T-helper 2 cell (primary cell): ENCODE results near the gene FAM118B.

Experiments
- DNase-seq, 5 experiments: peaks; one replicate each; pipeline versions ENCODE4 v3.0.0 to v3.0.0-alpha.2; 2012 to 2022

FAM118B gene

DNA sequence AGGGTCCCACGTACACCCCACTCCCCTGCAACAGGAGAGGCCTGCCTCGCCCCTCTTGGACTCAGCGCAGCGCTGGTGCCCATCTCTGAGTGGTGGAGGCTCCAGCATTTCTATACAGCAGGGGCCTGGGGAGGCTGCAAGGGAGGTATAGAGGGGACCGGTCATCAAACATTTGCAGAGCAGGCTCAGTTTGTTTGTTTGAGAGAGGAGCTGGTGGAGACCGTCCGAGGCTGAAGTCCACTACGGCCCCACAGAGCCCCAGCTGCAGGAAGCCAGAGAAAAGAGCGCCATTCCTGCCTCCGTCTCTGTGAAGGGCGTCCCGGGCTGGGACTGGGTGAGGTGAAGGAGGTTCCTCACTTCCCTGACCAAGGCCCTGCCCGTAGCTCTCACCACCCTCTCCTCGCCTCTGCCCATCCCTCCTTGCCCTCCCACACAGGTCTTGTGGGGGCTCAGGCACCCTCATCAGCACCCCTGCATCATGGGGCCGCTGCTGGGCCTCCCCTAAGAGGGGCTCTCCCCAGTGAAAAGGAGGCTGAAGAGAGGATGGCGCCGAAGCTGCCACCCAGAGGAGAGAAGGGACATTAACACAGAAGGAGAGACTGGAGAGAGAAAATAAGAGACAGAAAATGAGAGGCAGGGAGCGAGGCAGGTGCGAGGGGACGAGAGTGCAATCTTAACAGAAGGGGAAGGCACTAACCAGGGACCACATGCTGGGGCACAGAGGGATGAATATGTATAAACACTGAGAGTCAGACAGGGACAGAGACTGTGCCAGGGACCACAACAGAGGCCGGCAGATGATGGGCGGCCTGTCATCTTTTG, 24.7 kb upstream of the FAM118B start:
- no peak for DNase-seq

DNA sequence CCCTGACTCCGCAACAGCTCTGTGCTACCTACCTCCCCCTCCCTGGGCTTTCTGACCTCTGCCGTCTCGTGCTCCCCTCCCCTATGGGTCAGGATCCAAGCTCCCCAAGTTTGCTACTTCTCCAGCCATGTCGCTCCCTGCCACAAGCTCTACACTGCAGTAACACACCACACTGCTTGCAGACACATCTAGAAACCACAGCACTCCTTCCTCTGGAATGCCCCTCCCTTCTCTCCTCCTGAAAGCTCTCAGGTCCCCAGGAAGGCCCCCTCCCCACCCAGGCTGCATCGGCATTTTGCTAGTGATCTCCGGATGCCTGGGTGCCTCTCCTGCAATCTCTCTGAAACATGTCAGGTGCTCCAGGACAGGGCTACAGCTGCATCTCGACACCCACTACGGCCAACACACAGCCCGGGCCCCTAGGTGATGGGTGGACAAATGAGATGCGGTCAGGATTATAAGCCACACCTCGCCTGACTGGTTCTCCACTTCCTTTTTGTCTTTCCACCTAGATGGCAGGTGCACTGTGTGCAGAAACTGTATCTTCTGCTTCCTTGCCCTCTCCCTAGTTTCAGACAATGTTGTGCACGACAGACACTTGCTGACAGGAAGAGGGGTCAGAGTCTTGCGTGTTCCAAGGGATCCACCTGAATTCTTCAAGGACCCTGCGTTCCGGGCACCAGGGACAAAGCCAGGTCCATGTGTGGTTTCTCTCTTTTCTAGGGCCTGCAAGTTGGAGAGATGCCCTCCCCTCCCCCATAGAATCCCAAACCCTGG, 23.1 kb upstream of the FAM118B start:
- no peak for DNase-seq

DNA sequence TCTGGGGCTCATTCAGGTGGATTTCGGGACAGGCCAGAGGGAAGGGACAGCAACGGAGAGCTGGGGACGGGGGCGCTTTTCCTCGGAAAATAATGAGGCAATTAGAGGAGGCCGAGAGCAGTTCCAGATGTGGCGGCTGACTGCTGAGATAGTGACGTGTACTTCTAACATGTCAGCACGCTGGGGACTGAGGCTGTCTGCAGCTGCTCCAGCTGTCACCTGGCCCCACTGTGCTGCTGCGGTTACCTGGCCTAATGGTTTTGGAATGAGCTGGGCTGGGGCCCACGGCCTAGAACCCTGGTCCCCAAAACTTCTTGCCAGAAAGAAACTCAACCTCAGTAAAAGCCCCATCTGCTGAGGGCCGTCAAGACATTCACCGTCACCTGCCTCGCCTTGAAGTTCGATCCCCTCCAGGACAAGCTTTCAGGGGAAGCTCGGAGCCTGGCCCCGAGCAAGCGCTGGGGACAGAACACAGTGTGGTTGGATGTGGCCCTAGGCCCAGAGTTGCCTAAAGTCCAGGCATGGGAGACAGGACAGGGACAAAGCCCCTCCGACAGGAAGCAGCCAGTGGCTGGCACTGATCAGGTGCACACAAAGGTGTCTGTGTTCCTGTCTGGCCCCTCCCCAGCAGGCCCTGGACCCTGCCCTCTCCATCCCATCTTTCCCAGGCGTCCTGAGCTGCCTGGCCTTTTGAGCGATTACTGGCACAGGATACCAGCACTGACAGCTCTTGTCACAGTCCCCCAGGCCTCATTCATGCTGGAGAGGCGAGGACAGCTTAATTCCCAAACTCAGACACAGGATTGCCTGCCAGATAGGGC, 22.3 kb upstream of the FAM118B start:
- DNase-seq: no peak

DNA sequence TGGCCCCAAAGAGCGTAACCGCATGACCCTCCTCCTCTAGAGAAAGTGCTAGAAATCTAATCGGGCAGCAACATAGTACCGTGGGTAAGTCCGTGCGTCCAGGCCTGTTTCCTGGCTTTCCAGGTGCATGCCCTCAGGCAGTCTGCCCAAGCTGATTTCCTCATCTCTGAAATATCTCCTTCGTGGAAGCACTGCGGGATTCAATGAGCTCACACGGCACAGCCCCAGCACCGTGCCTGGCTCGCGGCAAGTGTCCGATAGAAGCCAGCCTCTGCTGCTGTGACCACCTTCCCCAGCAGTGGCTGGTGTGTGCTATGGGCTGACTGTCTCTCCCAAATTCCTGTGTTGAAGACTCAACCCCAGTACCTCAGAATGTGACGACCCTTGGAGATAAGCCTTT, 20.8 kb upstream of the FAM118B start:
- DNase-seq: no peak

DNA sequence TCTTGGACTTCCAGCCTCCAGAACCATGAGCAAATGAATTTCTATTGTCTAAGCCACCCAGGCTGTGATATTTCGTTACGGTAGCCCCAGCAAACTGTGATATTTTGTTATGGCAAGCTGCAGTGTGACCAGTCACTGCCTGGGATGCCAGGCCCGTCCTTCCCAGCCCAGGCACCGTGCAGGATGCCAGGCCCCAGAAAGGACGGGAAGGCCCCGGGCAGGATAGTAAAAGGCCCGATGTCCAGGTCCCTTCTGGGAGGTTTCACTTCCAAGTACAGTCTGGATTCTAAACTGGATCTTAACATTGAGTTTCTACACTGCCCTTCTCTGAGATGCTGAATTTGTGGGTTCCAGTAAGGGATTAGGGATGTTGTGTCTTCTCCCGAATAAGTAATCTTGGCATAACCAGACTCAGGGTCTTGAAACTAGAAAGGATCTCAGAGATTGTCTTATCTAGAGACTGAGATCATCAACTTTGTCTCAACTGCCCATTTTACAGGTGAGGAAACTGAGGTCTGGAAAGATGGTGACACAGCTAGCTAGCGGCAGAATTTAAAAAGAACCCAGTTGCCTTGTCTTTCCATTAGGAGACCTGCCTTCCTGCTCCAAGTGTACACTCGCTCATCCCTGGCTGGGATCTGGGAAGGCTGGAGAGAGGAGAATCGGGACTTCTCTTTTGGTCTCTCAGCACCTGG, 20.1 kb upstream of the FAM118B start:
- no peak for DNase-seq

DNA sequence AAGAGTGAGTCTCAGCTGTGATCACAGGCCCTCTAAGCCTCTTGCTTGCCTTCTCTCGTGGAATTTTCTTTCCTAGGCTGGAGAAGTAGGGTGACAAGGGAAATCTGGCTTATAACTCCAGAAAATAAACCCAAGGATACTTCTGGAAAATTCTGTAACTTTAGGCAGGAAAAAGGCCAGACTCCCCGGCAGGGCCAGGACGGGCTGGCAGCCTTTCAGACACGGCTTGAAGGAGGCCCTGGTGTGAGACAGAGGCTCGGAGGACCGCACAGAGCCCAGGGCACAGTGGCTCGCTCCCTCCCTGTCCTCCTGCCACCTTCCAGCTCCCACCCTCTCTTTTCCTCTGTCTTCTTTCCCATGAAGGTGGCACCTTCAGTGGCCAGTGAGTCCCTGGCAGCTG, 19.2 kb upstream of the FAM118B start:
- no peak for DNase-seq

DNA sequence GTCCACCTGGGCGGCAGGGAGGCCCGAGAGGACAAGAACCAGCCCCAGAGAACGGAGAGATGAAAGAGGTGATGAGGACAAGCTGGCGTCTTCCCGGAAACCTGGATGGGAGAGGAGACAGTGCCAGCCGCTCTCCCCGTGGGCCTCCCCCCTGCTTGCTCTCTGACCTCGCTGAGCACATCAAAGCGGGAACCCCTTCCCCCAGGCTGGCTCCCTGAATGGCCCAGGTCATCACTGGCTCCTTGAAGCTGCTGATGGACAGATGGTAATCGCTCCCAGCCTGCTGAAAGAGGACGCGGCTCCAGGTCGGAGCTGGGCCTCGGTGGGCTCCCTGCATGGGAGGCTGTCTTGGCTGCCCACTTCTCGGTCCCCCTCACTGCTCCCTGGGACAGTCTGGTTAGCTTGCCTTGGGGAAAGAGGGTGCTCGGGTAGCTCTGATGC, 18.5 kb upstream of the FAM118B start:
- no peak for DNase-seq

DNA sequence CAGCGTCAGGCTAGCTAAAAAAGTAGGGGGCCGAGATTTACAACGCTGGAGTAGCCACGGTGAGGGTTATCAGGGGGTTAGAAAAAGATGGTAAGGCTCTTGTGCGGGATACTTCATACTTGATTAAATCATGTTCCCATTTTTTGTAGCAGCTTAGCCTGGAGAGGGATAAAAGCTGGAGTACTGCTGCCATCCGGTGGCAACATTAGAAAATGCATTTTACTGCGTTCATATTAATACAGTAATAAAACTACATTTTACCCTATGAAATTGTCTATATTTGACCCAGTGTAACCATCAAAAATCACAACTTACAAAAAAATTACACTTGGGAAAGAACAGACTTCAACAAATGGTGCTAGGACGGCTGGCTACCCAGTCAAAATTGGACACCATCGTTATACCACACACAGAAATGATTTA, 17.4 kb upstream of the FAM118B start:
- peak in 1 of 5 experiments; percentile 29 for DNase-seq

DNA sequence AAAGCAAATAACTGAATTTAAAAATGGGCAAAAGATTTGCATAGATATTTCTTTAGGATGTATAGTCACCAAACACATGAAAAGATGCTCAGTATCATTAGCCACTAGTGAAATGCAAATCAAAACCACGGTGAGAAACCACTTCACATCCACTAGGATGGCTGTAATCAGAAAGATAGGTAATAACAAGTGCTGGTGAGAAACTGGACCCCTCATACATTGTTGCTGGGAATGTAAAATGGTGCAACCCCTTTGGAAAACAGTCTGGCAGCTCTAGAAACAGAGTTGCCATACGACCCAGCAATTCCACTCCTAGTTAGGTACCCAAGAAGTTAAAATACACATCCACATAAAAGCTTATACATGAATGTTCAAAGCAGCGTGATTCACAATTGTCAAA, 16.5 kb upstream of the FAM118B start:
- no peak for DNase-seq

DNA sequence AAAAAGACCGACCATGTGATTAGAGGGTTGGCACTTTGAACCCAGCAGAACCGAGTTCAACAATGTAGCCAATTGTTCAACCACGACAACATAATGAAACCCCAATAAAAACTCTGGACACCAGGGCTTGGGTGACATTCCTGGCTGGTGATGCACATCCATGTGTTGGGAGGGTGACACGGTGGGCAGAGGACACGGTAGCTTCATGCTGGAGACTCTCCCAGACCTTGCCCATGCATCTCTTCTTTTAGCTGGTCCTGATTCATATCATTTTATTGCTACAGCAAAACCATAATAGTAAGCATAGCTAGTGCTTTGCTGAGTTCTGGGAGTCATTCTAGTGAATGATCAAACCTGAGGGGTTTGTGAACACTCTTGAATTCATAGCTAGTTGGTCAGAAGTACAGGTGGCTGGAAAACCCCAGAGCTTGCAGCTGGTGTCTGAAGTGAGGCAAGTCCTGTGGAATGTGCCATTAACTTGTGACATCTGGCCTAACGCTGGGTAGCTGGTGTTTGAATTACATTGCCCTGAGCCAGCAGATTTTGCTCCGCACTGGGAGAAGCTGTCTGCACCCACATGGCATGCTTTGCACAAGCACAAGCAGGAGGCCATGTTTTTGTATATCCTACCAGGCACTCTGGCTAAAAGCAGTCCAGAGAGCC, 14.2 kb upstream of the FAM118B start:
- no peak for DNase-seq

DNA sequence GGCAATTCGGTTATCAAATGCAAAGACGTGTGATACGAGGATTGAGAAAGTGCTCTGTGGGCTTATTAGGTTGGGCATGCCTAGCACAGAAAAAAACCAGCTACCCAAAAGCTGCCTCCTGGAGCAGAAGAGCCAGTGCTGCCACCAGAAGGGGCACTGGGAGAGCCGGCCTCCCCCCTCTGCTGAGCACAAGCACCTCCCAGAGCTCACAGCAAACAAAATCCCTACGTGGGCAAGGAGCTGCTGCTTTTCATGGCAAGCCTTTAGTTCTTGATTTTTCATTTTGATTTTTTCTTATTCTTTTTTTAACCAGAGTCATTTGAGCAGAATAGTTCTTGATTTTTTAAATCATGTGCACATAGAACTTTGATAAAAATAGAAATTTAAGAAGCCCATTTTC, 12.9 kb upstream of the FAM118B start:
- no peak for DNase-seq

DNA sequence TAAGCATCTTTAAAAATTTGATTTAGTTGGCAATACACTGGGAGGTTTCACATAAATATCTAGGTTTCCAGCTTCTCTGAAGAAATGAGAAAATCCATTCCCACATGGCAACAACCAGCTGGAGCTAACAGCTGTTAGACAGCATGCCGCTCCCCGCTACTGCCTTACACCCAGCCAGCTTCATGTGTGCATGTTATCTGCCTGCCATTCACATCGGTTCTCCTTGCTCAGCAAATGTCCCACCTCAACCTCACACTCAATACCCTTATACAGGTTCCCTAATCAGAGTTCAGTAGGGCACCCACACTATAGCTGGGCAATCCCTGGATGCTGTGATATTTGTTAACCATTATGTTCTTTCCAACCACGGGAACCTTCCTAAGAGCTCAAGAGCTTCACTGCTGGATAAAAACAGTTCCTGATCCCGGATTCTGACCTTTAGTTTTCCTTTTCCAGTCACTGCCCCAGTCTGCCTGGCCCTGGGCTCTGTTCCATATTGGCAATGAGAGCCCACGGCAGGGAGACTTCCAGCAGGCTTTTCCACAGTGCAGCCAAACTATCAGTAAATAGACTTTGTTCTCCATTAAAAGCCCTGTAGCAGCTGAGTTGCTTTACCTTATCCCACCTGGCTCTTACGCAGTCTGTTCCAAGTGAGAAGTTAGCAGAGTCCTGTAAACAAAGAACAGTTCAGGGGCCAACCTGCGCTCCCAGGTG, 8.8 kb upstream of the FAM118B start:
- no peak for DNase-seq

DNA sequence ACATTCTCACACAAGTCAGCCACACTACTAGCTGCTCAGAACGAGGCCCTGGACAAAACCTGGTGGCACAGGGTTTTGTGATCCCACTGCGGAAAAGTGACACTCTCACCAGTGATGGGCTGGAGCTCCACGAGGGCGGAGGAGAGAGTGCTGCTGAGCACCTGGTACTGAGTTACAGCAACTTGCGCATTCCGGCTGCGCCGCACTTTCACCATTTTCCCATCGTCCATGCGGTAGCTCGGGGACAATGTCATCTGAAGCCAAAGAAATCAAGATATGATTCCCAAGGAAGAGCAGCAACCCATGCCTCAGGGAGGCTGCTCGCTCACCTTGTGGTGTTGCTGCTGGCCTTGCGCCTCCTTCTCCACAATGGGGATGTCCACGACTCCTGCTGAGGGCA, 6.2 kb upstream of the FAM118B start:
- no peak for DNase-seq

DNA sequence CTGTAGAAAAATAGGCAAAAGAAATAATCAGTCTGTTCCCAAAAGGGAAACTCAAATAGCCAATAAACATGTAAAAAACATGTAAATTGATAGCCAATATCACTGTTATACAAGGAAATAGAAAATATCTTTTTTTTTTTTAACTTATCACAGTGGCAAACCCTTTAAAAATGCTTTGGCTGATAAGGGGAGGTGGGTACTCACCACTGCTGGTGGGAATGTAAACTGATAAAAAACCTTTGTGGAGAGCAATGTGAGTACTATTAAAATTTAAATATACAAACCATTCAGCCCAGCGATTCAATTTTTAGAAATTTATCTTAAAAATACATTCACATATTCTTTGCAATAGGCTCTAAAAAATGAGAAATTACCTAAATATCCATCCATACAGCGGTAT, 3.7 kb upstream of the FAM118B start:
- DNase-seq: no peak

DNA sequence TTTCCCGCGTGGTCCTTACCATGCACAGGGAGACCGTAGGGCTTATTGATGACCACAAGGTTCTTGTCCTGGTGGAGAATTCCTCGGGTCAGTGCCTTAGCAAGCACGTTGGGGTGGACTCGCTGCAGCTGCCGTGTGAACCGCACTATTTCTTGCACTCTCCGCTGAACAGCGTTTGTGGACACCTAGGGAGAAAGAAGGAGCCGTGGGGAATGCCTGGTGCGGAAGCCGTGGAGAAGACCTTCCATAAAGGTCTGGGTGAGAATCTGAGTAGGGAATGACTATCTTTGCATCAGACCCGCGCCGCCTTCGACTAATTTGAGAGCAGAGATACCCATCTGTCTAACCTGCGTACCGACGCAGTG, 729 bp upstream of the FAM118B start:
- no peak for DNase-seq

DNA sequence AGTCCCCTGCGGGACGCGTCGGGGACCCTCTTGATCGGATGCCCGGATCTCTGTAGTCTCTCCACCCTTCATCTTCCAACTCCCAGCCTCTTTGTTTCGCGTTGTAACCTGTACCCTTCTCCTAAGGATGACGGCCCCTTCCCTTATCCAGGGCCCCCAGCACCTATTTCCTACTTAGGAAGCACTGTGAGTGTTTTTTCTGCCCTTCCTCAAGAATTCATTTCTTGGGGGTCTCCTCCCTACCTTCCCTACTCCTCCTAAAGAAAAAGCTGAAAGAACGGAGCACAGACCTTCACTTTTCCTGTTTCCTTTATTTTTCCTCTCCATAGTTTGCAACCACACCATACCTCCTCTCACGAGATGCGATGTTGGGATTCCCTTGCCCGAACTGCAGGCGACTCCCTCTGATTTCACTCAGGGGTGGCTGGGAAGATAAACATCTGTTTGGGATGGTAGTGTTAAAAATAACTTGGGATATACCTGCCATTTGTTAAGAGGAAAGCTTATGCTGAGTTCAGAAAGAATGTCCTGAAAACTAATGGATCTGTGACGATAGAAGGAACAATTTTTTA, 593 bp downstream of the FAM118B start:
- no peak for DNase-seq

DNA sequence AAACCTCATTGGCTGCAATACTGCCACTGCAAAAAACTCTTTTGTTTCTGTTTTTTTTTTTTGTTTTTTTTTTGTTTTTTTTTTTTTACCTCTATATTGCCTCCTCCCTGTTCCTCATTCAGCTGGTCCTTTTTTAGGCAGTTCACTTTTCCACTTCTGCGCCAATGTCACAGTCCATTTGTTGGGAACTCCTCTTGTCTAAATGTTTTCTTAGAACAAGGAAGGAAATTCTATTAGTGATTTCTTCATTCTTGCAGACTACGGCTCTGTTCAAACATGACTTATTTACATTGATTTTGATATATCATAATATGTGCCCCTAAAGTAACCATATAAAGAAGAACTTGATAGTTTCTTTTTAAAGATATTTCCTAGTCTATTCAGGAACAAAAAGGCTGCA, 2.9 kb downstream of the FAM118B start:
- no peak for DNase-seq

DNA sequence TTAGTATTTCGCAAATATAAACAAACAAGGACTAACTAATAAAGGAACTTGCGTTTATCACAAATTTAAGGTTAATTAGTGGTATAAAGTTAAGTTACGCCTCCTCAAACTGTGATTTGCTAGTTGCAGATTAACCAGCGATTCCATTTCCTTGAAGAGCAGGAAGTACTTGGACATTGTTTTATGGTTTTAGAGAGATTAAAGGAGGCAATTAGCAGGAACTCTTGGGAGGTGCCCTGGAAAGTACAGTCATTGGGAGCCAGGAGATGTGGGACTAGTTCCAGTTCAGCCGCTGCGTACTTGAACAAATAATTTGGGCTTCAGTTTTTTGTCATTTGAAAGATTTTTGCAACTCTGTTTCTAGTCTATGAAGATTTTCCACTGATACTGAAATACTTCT, 3.3 kb downstream of the FAM118B start:
- DNase-seq: no peak

DNA sequence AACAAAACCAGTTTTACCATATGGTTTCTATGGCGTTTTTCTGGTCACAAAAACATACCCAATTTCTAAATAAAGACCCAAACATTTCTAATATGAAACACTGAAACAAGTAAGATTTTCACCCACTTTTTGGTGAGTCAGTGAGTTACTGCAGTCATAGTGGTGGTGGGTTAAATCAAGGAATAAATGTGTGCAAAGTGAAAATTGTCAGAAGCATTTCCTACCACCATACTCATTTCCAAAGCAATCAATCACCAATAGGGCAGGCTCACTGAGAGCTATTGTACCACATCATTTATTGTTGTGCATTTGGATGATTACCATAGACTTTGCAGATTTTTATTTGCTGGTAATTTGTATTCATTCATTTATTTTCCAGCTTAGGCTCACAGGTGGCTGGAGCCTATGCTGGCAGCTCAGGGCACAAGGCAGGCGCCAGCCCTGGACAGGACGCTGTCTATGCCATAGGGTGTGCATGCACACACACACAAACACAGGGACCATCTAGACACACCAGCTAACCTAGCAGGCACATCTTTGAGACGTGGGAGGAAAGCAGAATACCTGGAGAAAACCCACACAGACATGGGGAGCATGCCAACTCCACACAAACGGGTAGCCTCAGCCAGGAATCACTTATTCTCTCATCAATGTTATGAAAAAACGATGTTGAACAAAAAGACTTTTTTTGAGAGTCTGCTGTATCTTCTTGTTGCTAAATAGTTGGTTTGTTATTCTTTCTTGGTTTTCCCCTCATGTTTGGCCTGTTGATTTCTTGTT, 5.1 kb downstream of the FAM118B start:
- no peak for DNase-seq

DNA sequence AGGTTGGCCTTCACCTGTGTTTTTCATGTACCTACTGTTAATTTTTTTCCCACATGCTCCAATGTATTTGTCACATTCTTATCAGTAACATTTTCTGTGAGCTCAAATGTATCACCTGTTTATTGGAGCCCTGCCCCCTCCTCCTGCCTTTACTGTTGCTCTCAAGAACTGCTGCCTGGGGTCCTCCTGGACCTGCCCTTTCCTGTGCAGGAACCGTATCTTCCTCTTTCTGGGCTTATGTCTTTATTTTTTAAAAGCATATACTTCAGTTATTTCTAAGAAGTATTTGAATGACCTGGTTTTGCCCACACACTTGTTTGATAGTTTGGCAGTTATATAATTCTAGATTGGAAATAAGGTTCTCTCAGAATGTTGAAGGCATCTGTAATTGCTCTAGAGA, 5.9 kb downstream of the FAM118B start:
- DNase-seq: no peak
